Thyroid gland (tissue), 4 donors: Measurements from ENCODE around the gene CILP2. TPM values are rescaled to one million over a fixed set of nuclear protein-coding genes. Genes with fewer than 3 reads are reported as not detected.

ENCODE experiments used
- DNase-seq, 2 donors: peaks; one replicate each; pipeline ENCODE4 v3.0.0-alpha.2; 2019
- H3K27ac ChIP-seq, 3 donors: fragments of 200-600 bp; sonication (generic); 1 replicate in 2 of 3; 2 replicates in 1 of 3; pipeline ENCODE4 v1.5.1; 2016 to 2019; ENCODE audit warnings: mild to moderate bottlenecking in 1 of 3, moderate library complexity in 1 of 3
- H3K27me3 ChIP-seq: fragments of 200-600 bp; sonication (generic); one replicate; pipeline ENCODE4 v1.5.1; 2019
- H3K36me3 ChIP-seq, 2 donors: fragments of 200-600 bp; sonication (generic); one replicate each; pipeline ENCODE4 v1.5.1; 2016 to 2019
- H3K4me1 ChIP-seq, 2 donors: fragments of 200-600 bp; sonication (generic); one replicate each; pipeline ENCODE4 v1.5.1; 2017 to 2019
- H3K4me3 ChIP-seq, 3 donors: fragments of 200-600 bp; sonication (generic); replicated peaks in 1 of 3; 1 replicate in 2 of 3; 2 replicates in 1 of 3; pipeline ENCODE4 v1.5.1; 2016; ENCODE audit warnings: mild to moderate bottlenecking in 1 of 3
- H3K9me3 ChIP-seq: fragments of 200-600 bp; sonication (generic); one replicate; pipeline ENCODE4 v1.5.1; 2017
- POLR2A ChIP-seq, 2 donors: fragments of 450-650 bp; IDR thresholded peaks; one replicate each; pipeline ENCODE4 v1.6.1; 2017; ENCODE audit warnings: antibody characterized with exemption in 2 of 2, mild to moderate bottlenecking in 2 of 2, moderate library complexity in 1 of 2
- WGBS, 2 donors: methylation state at CpG; one replicate each; pipeline ENCODE4 v1.1.5; 2017; 5-methylcytosine and 5-hydroxymethylcytosine counted together
- intact Hi-C: fragments of 100-400 bp; cut with DNase I; formaldehyde crosslinking; loops from one replicate; pipeline ENCODE4 v1.15.1; 2023
- total RNA-seq, 4 donors: library from RNA; depleted of rRNA; stranded (reverse); fragments of >200 nt; gene quantifications; one replicate each; pipeline ENCODE4 v1.2.3, GENCODE V29; 2016
- TF ChIP-seq, protein P1 (sequence below), 6 experiments: fragments of 200-600 bp in 3 of 6; fragments of 450-650 bp in 3 of 6; sonication (generic) in 3 of 6; IDR thresholded peaks; one replicate each; pipeline ENCODE4 v1.5.1; 2016 to 2019; ENCODE audit warnings: antibody characterized with exemption in 6 of 6, mild to moderate bottlenecking in 2 of 6, inconsistent platforms in 1 of 6, moderate library complexity in 1 of 6

CILP2 gene
- total RNA-seq, 4 donors from 2014 or later = 0.63 to 4.2 (median 2.4) TPM

DNA sequence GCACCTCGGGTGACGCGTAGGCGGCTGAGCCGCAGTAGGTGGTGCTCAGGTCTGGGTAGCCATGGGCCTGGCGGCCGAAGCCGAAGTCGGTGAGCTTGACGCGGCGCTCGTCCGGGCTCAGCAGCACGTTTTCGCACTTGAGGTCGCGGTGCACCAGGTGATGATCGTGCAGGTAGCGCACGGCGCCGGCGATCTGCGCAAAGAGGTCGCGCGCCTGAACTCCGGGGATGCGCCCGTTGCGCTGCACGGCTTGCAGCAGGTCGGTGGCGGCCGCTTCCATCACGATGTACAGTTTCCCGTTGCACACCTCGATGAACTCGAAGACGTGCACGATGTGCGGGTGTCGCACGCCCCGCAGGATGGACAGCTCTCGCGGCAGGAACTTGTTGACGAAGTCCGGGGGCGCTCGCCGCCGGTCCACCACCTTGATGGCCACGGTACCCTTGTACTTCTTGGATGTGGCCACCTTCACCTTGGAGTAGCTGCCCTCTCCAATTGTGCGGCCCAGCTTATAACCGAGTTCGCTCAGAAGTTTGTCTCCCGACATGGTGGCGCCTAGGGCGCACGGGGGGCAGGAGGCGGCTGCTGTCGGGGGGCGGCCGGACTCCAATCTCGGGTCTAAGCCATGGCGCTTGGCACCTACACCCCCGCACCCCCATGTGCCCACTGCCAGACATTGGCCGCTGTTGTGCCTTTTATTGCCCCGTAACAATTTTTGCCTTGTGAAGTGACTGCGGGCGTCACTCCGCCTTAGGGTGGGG is 23.0 kb upstream of the CILP2 start, which contains the start of gene TSSK6:
Gene TSSK6, minus strand, starts transcription at position 668 of the 761 bp plus-strand sequence. Its CDS starts 121 bp downstream, at position 547.
- H3K27ac ChIP-seq = peak within 1 kb of the TSS; percentile 44 to 79 (median 68)
- H3K4me1 ChIP-seq = peaks cover 15 to 25% of the 10 kb centered on the region in 2 donors
- TF ChIP-seq POLR2A (IDR thresholded peaks at IDR 0.05) = no peak
- TF ChIP-seq, protein P1, sequence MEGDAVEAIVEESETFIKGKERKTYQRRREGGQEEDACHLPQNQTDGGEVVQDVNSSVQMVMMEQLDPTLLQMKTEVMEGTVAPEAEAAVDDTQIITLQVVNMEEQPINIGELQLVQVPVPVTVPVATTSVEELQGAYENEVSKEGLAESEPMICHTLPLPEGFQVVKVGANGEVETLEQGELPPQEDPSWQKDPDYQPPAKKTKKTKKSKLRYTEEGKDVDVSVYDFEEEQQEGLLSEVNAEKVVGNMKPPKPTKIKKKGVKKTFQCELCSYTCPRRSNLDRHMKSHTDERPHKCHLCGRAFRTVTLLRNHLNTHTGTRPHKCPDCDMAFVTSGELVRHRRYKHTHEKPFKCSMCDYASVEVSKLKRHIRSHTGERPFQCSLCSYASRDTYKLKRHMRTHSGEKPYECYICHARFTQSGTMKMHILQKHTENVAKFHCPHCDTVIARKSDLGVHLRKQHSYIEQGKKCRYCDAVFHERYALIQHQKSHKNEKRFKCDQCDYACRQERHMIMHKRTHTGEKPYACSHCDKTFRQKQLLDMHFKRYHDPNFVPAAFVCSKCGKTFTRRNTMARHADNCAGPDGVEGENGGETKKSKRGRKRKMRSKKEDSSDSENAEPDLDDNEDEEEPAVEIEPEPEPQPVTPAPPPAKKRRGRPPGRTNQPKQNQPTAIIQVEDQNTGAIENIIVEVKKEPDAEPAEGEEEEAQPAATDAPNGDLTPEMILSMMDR (IDR thresholded peaks at IDR 0.05) = no peak
- intact Hi-C loops = no loop called here
- no peaks in the 10 kb centered on the region for H3K36me3 ChIP-seq
- H3K9me3 ChIP-seq = no peaks in the 10 kb centered on the region
- no peak for DNase-seq
- 84 to 85% methylated on average over 25 to 53 of the region's 74 CpGs for WGBS, 2 donors
- H3K27me3 ChIP-seq = no peaks in the 10 kb centered on the region
- peak within 1 kb of the TSS; percentile 39 to 65 (median 46) for H3K4me3 ChIP-seq

DNA sequence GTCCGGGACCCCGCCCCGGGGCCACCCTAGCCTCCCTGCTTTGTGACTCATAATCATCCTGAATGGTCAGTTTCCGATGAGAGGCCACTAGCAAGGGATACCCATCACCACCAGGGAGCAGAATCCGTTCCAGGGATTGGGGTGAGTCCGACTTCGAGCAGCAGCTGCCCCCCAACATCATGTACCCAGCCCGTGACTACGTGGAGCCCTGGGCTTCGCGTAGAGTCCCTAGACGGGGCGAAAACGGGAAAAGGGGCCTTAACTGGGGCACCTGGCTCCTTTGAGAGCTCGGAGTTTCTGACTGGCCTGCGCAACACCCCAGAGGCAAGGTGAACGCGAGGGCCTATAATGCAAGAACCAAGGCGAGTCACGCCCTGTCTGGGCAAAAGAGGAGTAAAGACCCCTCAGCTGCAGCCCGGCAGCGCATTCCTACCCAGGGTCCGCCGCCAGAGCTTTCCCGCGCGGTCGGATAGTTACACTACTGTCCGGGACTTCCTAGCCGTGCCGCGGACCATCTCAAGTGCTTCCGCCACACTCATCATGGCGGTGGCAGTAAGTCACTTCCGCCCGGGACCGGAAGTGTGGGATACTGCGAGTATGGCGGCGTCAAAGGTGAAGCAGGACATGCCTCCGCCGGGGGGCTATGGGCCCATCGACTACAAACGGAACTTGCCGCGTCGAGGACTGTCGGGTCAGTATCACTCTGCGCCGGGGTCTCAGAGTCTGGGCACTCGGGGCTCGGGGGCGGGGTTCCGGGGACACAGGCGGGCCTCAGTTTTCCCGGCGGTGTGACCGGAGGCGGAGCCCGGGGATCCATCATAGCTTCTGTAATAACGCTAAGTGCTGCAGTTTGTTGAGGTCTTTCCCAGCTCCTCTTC is 22.2 kb upstream of the CILP2 start, which contains the start of gene NDUFA13:
Gene NDUFA13, plus strand, starts transcription at position 584 of the 878 bp plus-strand sequence. Its CDS starts 14 bp downstream, at position 598.
- no peaks in the 10 kb centered on the region for H3K9me3 ChIP-seq
- TF ChIP-seq POLR2A (IDR thresholded peaks at IDR 0.05) = peak in 1 of 2 donors; percentile 81
- TF ChIP-seq, protein P1 (IDR thresholded peaks at IDR 0.05) = peak in 1 of 6 experiments; percentile 20
- DNase-seq = peak; percentile 90 to 92
- peak within 1 kb of the TSS; percentile 39 to 65 (median 46) for H3K4me3 ChIP-seq
- peak within 1 kb of the TSS; percentile 44 to 79 (median 68) for H3K27ac ChIP-seq
- 8 to 9% methylated on average over 25 to 44 of the region's 61 CpGs for WGBS, 2 donors
- peaks cover 15 to 25% of the 10 kb centered on the region in 2 donors for H3K4me1 ChIP-seq
- H3K36me3 ChIP-seq = no peaks in the 10 kb centered on the region
- no peaks in the 10 kb centered on the region for H3K27me3 ChIP-seq
- intact Hi-C loops = no loop called here

DNA sequence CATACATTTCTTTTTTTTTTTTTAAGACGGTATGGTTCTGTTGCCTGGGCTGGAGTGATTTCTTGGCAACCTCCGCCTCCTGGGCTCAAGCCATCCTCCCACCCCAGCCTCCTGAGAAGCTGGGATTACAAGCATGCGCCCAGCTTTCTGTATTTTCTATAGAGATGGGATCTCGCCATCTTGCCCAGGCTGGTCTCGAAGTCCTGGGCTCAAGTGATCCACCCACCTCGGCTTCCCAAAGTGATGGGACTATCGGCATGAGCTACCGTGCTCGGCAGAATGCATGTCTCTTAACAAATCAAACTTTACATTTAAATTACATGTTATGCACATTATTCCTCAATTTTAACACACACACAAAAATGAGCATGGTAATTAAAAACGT is 20.8 kb upstream of the CILP2 start:
- Histone ChIP-seq H3K36me3 (no peaks in the 10 kb centered on the region), H3K4me1 (peaks cover 15 to 25% of the 10 kb centered on the region in 2 donors), H3K4me3 (peak overlapping the region in 1 of 3 donors; percentile 65), H3K27ac (no peak overlapping the region), H3K27me3 (no peaks in the 10 kb centered on the region), H3K9me3 (no peaks in the 10 kb centered on the region)
- intact Hi-C loops = no loop called here
- DNase-seq = no peak
- 78 to 80% methylated on average over 10 of the region's 10 CpGs for WGBS, 2 donors
- TF ChIP-seq POLR2A (IDR thresholded peaks at IDR 0.05) = no peak
- TF ChIP-seq, protein P1 (IDR thresholded peaks at IDR 0.05) = no peak

DNA sequence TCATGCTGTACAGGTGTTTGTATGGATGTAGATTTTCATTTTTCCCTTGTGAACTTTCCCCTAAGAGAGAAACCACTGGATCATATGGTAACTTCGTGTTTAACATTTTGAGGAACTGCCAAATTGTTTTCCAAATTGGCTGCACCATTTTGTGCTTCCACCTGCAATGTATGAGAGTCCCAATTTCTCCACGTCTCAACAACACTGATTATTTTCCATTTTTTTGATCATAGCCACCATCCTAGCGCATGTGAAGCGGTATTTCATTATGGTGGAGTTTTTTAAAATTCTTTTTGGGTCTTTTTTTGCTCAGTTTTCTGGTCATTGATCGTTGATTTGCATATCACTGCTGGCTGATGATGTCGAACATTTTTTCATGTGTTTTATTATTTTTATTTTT is 17.1 kb upstream of the CILP2 start:
- Histone ChIP-seq H3K36me3 (peaks cover 0 to 3% of the 10 kb centered on the region in 2 donors), H3K27ac (no peak overlapping the region), H3K4me3 (no peak overlapping the region), H3K27me3 (no peaks in the 10 kb centered on the region), H3K9me3 (no peaks in the 10 kb centered on the region), H3K4me1 (peaks cover 25 to 26% of the 10 kb centered on the region in 2 donors)
- intact Hi-C loops = no loop called here
- no peak for DNase-seq
- TF ChIP-seq, protein P1 (IDR thresholded peaks at IDR 0.05) = no peak
- no peak for TF ChIP-seq POLR2A (IDR thresholded peaks at IDR 0.05)
- WGBS, 2 donors = 83 to 90% methylated on average over 6 of the region's 6 CpGs
